CD14-positive monocyte (primary cell): ENCODE results near the gene WBP1. TPM values are rescaled to one million over a fixed set of nuclear protein-coding genes. Genes with fewer than 3 reads are reported as not detected.

Experiments used
- DNase-seq, 3 donors: peaks; one replicate each; pipeline ENCODE4 v3.0.0-alpha.2; 2011 to 2022
- H2AFZ ChIP-seq: 2 replicates; pipeline ENCODE4 v1.6.0; 2012; ENCODE audit warnings: mild to moderate bottlenecking, low read depth, low read length, inconsistent platforms; ENCODE audit not compliant: insufficient read depth, poor library complexity, severe bottlenecking
- H3K27ac ChIP-seq, 2 donors: 1 replicate in 1 of 2; 2 replicates in 1 of 2; pipeline ENCODE4 v1.5.1; 2012 to 2013; ENCODE audit warnings: low read length in 2 of 2, control low read depth in 1 of 2, inconsistent platforms in 1 of 2, low read depth in 1 of 2, mild to moderate bottlenecking in 1 of 2
- H3K27me3 ChIP-seq, 2 donors: one replicate each; pipeline versions ENCODE4 v1.6.0 to v1.6.1; 2011 to 2013; ENCODE audit warnings: low read length in 2 of 2; ENCODE audit not compliant: control insufficient read depth in 2 of 2, insufficient read depth in 2 of 2
- H3K36me3 ChIP-seq, 2 donors: replicated peaks in 1 of 2; 1 replicate in 1 of 2; 2 replicates in 1 of 2; pipeline versions ENCODE4 v1.5.1 to v1.6.1; 2012 to 2013; ENCODE audit warnings: low read length in 2 of 2, control low read depth in 1 of 2, inconsistent platforms in 1 of 2, mild to moderate bottlenecking in 1 of 2; ENCODE audit not compliant: insufficient read depth in 2 of 2, control insufficient read depth in 1 of 2
- H3K4me1 ChIP-seq, 2 donors: 1 replicate in 1 of 2; 2 replicates in 1 of 2; pipeline versions ENCODE4 v1.5.1 to v1.6.1; 2012 to 2013; ENCODE audit warnings: low read length in 2 of 2, control low read depth in 1 of 2, inconsistent platforms in 1 of 2, mild to moderate bottlenecking in 1 of 2, moderate library complexity in 1 of 2; ENCODE audit not compliant: insufficient read depth in 2 of 2, control insufficient read depth in 1 of 2
- H3K4me2 ChIP-seq: replicated peaks from 2 replicates; pipeline ENCODE3; 2012; ENCODE audit warnings: low read length, moderate library complexity, mild to moderate bottlenecking; ENCODE audit not compliant: poor library complexity, severe bottlenecking; ENCODE audit errors: extremely low read depth
- H3K4me3 ChIP-seq, 3 experiments: fragments of 200-600 bp in 1 of 3; sonication (generic) in 1 of 3; replicated peaks in 1 of 3; 1 replicate in 2 of 3; 2 replicates in 1 of 3; pipeline ENCODE4 v1.5.1; 2011 to 2013; ENCODE audit warnings: low read length in 3 of 3, mild to moderate bottlenecking in 3 of 3, control low read depth in 2 of 3, low read depth in 2 of 3, inconsistent platforms in 1 of 3, moderate library complexity in 1 of 3
- H3K79me2 ChIP-seq: 2 replicates; pipeline ENCODE4 v1.6.0; 2012; ENCODE audit warnings: mild to moderate bottlenecking, control low read depth, inconsistent platforms, low read length, moderate library complexity; ENCODE audit not compliant: insufficient read depth
- H3K9ac ChIP-seq: 2 replicates; pipeline ENCODE4 v1.6.0; 2017; ENCODE audit warnings: low read length, mild to moderate bottlenecking; ENCODE audit not compliant: insufficient read depth, poor library complexity, severe bottlenecking
- H3K9me3 ChIP-seq, 2 donors: replicated peaks in 1 of 2; 1 replicate in 1 of 2; 2 replicates in 1 of 2; pipeline versions ENCODE4 v1.5.1 to v1.6.1; 2012 to 2013; ENCODE audit warnings: low read length in 2 of 2, control low read depth in 1 of 2; ENCODE audit not compliant: control insufficient read depth in 1 of 2, insufficient read depth in 1 of 2
- H4K20me1 ChIP-seq: 2 replicates; pipeline ENCODE4 v1.6.0; 2012; ENCODE audit warnings: mild to moderate bottlenecking, low read length, control low read depth, moderate library complexity; ENCODE audit not compliant: insufficient read depth
- H3K27ac Mint-ChIP-seq, 7 donors: one replicate each; pipeline ENCODE4 v1.8.0; 2020; ENCODE audit warnings: mild to moderate bottlenecking in 7 of 7, mixed read lengths in 7 of 7, moderate library complexity in 6 of 7, inconsistent platforms in 2 of 7
- H3K27me3 Mint-ChIP-seq, 3 donors: one replicate each; pipeline ENCODE4 v1.8.0; 2021 to 2022; ENCODE audit warnings: low read depth in 3 of 3, mild to moderate bottlenecking in 3 of 3, mixed read lengths in 3 of 3, moderate library complexity in 3 of 3, inconsistent platforms in 1 of 3
- H3K36me3 Mint-ChIP-seq, 2 donors: one replicate each; pipeline ENCODE4 v1.8.0; 2020; ENCODE audit warnings: mixed read lengths in 2 of 2, inconsistent platforms in 1 of 2, mild to moderate bottlenecking in 1 of 2
- H3K4me1 Mint-ChIP-seq: one replicate; pipeline ENCODE4 v1.8.0; 2020; ENCODE audit warnings: mild to moderate bottlenecking, mixed read lengths
- H3K4me3 Mint-ChIP-seq, 2 donors: one replicate each; pipeline ENCODE4 v1.8.0; 2020; ENCODE audit warnings: mild to moderate bottlenecking in 2 of 2, mixed read lengths in 2 of 2, moderate library complexity in 1 of 2
- H3K9me3 Mint-ChIP-seq, 7 donors: one replicate each; pipeline ENCODE4 v1.8.0; 2020 to 2022; ENCODE audit warnings: mixed read lengths in 7 of 7, mild to moderate bottlenecking in 6 of 7, moderate library complexity in 6 of 7, inconsistent platforms in 2 of 7
- WGBS: methylation state at CpG from one replicate; pipeline ENCODE4 v1.1.5; 2013; ENCODE audit warnings: missing lambda C conversion rate; ENCODE audit not compliant: insufficient coverage; 5-methylcytosine and 5-hydroxymethylcytosine counted together
- intact Hi-C, 2 donors: fragments of 100-400 bp; cut with micrococcal nuclease; formaldehyde crosslinking; loops; one replicate each; pipeline versions ENCODE4 v1.15.0 to v1.15.1; 2023
- polyA plus RNA-seq, 3 donors: library from polyadenylated mRNA; depleted of rRNA in 1 of 3; unstranded in 2 of 3; stranded (reverse) in 1 of 3; fragments of 300-500 nt in 2 of 3; fragments of >200 nt in 1 of 3; fragmentation: Illumina TruSeq in 2 of 3; gene quantifications; 1 replicate in 2 of 3; 2 replicates in 1 of 3; pipeline ENCODE4 v1.2.3, GENCODE V29; 2012 to 2021
- TF ChIP-seq, protein P1 (sequence below): fragments of 200-600 bp; IDR thresholded peaks from one replicate; pipeline ENCODE4 v1.8.0; 2022; ENCODE audit warnings: antibody characterized with exemption, mild to moderate bottlenecking

The WBP1 gene
- polyA plus RNA-seq, 3 donors = 23.9 to 109 (median 31.0) TPM

DNA sequence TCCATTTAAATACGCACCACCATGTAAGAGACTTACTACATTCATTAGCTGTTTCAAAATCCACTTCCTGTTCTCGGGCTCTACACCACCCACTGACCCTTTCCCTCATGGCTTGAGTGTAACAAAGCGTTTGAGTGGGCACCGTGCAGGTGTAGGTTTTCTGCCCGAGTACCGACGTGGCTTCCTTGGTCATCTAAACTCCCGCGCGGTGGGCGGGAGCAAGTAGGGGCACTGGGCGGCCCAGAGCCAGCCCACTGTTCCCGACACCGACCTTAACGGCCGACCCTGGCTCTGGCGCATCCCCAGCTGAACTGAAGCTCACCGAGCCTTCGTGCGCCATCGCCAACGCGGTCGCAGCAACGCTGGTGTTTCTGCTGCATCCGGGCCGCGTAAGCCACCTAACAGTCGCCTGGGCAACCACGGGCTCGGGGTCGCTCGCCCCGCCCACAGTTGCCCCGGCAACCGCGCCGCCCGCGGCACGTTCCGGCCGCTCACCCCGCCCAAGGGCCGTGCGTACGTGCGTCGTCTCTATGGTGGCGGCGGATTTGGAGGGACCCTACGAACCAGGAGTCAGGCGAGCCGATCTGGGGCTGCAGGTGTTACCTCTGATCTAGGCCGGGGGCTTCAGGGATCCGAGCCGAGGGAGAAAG is 36.9 kb upstream of the WBP1 start, which contains the start of the genes C2orf81 and WDR54:
Gene C2orf81 (minus strand): TSS at position 399 of the 650 bp plus-strand sequence. CDS start 59 bp downstream, at position 340.
Gene WDR54 (plus strand): TSS at position 510 of the 650 bp plus-strand sequence. CDS start 424 bp downstream, outside the sequence.
- intact Hi-C loops = no loop called here
- H2AFZ ChIP-seq = peak within 1 kb of the TSS; percentile 97
- H3K9ac ChIP-seq = peak within 1 kb of the TSS; percentile 57
- H3K4me2 ChIP-seq = peak within 1 kb of the TSS; percentile 84
- peaks cover 0 to 3% of the 10 kb centered on the region in 2 donors for H3K36me3 Mint-ChIP-seq
- peak within 1 kb of the TSS; percentile 42 to 91 (median 85) for H3K27ac Mint-ChIP-seq
- peaks cover 30 to 36% of the 10 kb centered on the region in 2 donors for H3K4me1 ChIP-seq
- WGBS = under 1% methylated on average over 56 of the region's 57 CpGs
- no peaks in the 10 kb centered on the region for H3K9me3 Mint-ChIP-seq
- peak within 1 kb of the TSS; percentile 54 to 90 (median 84) for H3K4me3 ChIP-seq
- peak within 1 kb of the TSS; percentile 61 to 70 for H3K27ac ChIP-seq
- H3K27me3 ChIP-seq = no peaks in the 10 kb centered on the region
- peak within 1 kb of the TSS; percentile 98 to 99 for H3K4me3 Mint-ChIP-seq
- H3K79me2 ChIP-seq = no peaks in the 10 kb centered on the region
- H3K27me3 Mint-ChIP-seq = peaks cover 5 to 7% (median 6%) of the 10 kb centered on the region in 3 donors
- DNase-seq = peak; percentile 73 to 79 (median 76)
- H3K36me3 ChIP-seq = no peaks in the 10 kb centered on the region
- no peaks in the 10 kb centered on the region for H3K9me3 ChIP-seq
- peaks cover 36% of the 10 kb centered on the region for H3K4me1 Mint-ChIP-seq
- no peaks in the 10 kb centered on the region for H4K20me1 ChIP-seq
- TF ChIP-seq, protein P1, sequence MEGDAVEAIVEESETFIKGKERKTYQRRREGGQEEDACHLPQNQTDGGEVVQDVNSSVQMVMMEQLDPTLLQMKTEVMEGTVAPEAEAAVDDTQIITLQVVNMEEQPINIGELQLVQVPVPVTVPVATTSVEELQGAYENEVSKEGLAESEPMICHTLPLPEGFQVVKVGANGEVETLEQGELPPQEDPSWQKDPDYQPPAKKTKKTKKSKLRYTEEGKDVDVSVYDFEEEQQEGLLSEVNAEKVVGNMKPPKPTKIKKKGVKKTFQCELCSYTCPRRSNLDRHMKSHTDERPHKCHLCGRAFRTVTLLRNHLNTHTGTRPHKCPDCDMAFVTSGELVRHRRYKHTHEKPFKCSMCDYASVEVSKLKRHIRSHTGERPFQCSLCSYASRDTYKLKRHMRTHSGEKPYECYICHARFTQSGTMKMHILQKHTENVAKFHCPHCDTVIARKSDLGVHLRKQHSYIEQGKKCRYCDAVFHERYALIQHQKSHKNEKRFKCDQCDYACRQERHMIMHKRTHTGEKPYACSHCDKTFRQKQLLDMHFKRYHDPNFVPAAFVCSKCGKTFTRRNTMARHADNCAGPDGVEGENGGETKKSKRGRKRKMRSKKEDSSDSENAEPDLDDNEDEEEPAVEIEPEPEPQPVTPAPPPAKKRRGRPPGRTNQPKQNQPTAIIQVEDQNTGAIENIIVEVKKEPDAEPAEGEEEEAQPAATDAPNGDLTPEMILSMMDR = no peak

DNA sequence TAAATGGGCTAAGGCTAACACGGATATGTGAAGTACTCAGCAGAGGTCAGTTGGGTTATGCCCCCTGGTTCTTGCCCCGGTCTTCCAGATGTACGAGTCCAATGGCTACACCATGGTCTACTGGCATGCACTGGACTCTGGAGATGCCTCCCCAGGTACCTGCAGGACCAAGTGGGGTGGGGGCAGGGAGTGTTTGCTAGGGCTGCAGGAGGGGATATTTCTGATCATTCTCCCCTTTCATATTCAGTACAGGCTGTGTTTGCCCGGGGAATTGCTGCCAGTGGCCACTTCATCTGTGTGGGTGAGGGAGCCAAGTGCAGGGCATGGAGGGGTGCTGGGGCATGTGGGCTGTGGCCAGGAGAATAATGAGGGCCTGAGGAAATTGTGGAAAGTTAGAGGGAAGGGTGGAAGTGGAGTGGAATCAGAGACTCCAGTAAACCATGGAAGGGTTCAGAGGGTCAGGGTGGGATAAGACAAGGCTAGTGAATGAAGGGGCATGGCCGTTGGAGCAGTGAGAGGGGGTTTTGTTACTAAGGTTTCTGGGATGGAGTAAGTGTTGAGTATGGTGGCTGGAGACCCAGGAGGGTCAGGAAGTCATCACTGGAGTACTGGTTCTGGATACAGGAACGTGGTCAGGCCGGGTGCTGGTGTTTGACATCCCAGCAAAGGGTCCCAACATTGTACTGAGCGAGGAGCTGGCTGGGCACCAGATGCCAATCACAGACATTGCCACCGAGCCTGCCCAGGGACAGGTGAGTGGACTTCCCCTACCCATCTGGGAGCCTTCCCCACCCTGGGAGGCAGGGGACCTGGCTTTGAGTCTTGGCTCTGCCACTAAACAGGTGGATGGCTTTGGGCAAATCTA is 34.8 kb upstream of the WBP1 start:
- Histone ChIP-seq H3K4me2 (no peak overlapping the region), H3K27me3 (no peaks in the 10 kb centered on the region), H4K20me1 (no peaks in the 10 kb centered on the region), H3K27ac (no peak overlapping the region), H2AFZ (no peak overlapping the region), H3K9ac (no peak overlapping the region), H3K36me3 (no peaks in the 10 kb centered on the region), H3K9me3 (no peaks in the 10 kb centered on the region), H3K79me2 (no peaks in the 10 kb centered on the region), H3K4me3 (no peak overlapping the region), H3K4me1 (peaks cover 30 to 36% of the 10 kb centered on the region in 2 donors)
- TF ChIP-seq, protein P1 = no peak
- Mint-ChIP-seq H3K9me3 (no peaks in the 10 kb centered on the region), H3K4me3 (no peak overlapping the region), H3K4me1 (peaks cover 34% of the 10 kb centered on the region), H3K27me3 (peaks cover 1 to 5% (median 4%) of the 10 kb centered on the region in 3 donors), H3K27ac (peak overlapping the region in 1 of 7 donors; percentile 0), H3K36me3 (peaks cover 0 to 3% of the 10 kb centered on the region in 2 donors)
- DNase-seq = no peak
- intact Hi-C loops = no loop called here
- 94% methylated on average over 8 of the region's 9 CpGs for WGBS
